Hematopoietic multipotent progenitor cell (in vitro differentiated cells): ENCODE measurements around the gene DISP1. TPM values are rescaled to one million over a fixed set of nuclear protein-coding genes. Genes with fewer than 3 reads are reported as not detected.

ENCODE experiments used
- DNase-seq, 3 donors: peaks; one replicate each; pipeline ENCODE4 v3.0.0-alpha.2; 2011 to 2015; ENCODE audit warnings: low read depth in 2 of 3, low spot score in 2 of 3
- total RNA-seq: library from RNA; depleted of rRNA; stranded (reverse); fragments of >200 nt; gene quantifications from one replicate; pipeline ENCODE4 v1.2.3, GENCODE V29; 2012

The DISP1 gene, protein sequence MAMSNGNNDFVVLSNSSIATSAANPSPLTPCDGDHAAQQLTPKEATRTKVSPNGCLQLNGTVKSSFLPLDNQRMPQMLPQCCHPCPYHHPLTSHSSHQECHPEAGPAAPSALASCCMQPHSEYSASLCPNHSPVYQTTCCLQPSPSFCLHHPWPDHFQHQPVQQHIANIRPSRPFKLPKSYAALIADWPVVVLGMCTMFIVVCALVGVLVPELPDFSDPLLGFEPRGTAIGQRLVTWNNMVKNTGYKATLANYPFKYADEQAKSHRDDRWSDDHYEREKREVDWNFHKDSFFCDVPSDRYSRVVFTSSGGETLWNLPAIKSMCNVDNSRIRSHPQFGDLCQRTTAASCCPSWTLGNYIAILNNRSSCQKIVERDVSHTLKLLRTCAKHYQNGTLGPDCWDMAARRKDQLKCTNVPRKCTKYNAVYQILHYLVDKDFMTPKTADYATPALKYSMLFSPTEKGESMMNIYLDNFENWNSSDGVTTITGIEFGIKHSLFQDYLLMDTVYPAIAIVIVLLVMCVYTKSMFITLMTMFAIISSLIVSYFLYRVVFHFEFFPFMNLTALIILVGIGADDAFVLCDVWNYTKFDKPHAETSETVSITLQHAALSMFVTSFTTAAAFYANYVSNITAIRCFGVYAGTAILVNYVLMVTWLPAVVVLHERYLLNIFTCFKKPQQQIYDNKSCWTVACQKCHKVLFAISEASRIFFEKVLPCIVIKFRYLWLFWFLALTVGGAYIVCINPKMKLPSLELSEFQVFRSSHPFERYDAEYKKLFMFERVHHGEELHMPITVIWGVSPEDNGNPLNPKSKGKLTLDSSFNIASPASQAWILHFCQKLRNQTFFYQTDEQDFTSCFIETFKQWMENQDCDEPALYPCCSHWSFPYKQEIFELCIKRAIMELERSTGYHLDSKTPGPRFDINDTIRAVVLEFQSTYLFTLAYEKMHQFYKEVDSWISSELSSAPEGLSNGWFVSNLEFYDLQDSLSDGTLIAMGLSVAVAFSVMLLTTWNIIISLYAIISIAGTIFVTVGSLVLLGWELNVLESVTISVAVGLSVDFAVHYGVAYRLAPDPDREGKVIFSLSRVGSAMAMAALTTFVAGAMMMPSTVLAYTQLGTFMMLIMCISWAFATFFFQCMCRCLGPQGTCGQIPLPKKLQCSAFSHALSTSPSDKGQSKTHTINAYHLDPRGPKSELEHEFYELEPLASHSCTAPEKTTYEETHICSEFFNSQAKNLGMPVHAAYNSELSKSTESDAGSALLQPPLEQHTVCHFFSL (N-terminal part only)
- total RNA-seq, result 3.5 TPM

DNA sequence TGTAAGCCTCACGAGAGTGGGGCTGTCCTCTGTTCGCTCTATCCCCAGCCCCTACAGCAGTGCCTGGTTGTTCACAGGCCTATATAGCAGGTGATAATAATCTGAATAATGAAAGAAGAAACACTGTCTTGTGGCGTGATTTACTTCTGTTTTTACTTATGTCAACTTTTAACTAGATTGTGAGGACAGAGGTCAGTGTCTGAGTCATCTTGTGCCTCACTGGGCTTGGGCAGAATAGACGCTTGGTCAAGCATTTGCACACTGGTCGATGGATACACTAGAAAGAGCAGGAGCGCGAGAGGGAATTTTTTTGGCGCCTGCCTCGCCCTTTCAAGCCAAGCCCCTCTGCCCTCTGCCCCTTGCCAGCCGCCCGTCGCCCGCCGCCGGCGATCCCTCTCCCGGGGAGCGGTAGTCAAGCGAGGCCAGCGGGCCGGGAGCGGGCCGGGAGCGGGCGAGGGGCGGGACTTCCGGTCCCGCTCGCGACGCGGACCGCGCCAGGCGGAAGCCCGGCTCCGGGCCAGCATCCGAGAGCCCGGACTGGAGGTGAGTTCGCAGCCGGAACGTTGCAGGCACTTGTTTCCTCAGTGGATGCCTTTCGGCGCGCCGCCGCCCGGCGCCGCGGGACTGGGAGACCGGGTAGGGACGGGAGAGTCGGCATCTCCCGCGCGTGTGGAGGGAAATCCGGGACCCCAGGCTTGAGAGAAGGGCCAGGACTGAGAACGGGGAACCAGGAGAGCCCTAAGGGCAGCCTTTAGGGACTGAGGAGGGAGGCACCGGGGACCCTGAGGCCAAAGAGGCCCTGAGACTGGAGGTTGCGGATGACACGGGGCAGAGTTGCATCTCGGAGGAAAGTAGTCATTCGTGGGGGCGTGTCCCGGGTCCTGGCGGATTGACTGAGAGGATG, at the start of gene DISP1:
TSS of gene DISP1 (plus strand) at position 504 of the 904 bp plus-strand sequence. CDS start 127,785 bp downstream, outside the sequence.
- peak; percentile 45 to 69 (median 59) for DNase-seq

DNA sequence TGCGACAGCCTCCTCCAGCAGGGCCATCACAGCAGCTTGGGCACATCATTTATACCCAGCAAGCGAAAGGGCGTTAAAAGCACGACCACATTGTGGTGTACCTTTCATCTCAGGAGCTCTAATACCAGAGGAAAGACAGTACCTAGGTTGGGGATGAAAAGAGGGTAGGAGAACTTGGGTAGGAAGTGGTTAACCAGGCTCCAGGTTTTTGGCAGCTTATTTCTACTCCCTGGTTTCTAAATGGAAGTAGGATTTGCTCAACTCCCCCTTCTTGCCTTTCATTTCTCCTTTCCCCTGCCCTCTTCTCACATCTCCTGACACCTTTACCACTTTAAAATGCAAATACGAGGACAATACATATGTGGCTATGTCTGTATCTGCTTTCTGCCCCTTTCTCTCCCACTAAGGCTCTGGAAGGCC, 47.7 kb upstream of the DISP1 start:
- DNase-seq, result no peak

DNA sequence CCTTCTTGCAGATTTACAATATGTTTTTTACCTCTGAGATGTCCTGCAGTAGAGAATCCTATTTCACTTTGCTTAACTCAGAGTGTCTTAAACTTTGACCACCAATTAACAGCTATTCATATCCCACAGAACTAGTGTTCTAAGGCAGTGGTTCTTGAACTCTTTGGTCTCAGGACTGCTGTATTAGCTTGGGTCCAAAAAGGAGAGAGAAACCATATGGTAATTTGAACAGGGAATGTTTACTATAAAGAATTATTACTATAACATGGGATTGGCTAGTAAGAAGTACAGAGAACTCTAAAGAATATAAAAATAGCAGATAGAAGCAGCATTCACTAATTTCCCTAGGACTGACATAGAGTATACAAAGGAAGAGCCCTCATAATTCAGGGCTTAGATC, 46.2 kb upstream of the DISP1 start:
- no peak for DNase-seq

DNA sequence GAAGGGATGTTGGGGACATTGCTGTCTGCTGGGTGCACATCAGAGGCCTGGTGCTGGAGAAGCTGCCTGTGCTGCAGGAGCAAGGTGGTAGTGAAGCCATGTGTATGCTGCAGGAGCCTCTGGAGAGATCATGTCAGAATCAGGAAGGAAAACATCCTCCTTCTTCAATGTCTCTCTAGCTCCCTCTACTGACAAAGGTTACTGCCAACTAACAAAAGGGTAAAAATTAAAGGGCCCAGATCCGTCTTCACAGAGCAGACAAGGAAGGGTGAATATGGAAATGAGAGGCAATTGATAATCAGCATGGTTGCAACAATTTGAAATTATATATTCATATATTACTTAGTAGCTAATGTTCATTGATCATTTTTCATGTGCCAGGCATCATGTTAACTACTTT, 45.7 kb upstream of the DISP1 start:
- no peak for DNase-seq

DNA sequence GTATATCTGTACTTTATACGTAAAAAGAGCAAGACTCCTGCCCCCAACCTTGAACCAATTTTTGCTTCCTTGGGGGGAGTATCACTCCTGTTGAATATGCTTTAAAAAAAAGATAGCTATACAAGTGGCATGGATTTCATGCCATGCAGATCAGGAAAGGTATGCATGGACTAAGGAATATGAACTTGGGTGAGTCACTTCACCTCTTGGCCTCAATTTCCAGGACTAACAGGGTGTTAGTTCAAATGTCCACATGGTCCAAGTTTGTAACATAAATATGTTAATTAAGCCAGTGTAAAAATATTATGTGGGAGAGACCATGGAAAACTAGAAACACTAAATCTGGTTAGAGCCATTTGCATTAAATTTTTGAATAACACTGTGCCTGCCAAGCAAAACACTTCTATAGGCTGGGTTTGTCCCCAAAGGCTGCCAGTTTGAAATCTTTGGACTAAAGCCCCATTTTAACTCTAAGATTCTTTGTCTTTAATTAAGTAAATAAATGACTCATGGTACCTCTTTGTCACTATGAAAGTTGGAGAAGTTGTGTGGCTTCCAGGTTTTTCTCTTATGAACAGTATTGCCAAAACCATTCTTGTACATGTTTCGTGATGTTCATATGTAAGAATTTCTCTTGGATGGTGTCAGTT, 44.7 kb upstream of the DISP1 start:
- DNase-seq, result no peak

DNA sequence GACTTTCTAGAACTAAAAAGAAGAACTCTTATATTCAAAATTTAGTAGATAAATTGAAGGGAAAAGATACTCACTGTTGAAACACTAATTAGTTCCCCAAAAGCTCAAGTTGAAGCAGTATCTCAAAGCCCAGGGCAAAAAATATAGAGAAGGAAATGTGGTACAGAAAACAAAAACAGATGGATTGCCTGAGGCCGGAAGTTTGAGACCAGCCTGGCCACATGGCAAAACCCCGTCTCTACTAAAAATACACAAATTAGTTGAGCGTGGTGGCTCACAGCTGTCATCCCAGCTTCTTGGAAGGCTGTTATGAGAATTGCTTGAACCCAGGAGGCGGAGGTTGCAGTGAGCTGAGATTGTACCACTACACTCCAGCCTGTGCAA, 41.9 kb upstream of the DISP1 start:
- peak in 2 of 3 donors; percentile 80 to 96 for DNase-seq

DNA sequence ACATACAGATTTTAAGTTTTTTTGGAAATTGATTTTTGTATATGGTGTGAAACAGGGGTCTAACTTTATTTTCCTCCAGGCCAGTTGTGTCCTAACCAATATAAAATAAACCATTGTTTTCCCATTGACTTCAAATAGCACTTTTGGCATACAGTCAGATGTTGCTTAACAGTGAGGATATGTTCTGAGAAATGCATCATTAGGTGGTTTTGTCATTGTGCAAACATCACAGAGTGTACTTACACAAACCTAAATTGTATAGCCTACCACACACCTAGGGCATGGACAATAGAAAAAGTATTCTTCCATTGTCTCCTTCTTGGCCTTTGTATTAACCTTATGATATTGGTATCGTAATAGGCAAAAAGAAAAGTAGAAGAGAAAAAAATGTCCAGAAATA, 37.4 kb upstream of the DISP1 start:
- no peak for DNase-seq

DNA sequence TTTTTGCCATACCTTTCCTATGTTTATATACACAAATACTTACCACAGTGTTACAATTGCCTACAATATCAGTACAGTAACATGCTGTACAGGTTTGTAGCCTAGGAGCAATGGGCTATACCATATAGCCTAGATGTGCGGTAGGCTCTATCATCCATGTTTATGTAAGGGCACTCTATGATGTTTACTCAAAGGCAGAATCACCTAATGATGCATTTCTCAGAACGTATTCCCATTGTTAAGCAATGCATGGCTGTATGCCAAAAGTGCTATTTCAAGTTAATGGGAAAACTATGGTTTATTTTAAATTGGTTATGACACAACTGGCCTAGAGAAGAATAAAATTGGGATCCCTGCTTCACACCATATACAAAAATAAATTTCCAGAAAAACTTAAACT, 36.9 kb upstream of the DISP1 start:
- no peak for DNase-seq

DNA sequence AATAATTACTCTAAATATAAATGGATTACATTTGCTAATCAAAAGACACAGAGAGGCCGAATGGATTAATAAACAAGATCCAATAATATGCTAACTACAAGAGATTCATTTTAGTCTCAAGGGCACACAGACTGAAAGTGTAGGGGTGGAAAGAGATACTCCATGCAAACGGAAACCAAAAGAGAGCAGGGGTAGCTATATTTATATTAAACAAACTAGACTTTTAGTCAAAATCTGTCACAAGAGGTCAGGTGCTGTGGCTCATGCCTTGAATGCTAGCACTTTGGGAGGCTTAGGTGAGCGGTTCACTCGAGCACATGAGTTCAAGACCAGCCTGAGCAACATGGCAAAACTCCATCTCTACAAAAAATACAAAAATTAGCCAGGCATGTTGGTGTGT, 33.6 kb upstream of the DISP1 start:
- DNase-seq, result no peak

DNA sequence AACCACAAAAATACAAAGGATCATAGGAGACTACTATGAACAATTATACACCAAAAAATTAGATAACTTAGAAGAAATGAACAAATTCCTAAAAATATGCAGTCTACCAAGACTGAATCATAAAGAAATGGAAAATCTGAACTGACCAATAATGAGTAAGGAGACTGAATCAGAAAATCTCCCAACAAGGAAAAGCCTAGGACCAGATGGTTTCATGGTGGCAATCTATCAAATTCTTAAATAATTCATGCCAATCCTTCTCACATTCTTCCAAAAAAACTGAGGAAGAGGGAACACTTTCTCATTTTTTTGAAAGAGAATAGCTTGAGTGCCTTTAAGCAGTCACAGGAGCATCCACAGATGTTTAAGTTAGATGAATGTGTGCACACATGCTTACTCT, 31.8 kb upstream of the DISP1 start:
- DNase-seq, result no peak

DNA sequence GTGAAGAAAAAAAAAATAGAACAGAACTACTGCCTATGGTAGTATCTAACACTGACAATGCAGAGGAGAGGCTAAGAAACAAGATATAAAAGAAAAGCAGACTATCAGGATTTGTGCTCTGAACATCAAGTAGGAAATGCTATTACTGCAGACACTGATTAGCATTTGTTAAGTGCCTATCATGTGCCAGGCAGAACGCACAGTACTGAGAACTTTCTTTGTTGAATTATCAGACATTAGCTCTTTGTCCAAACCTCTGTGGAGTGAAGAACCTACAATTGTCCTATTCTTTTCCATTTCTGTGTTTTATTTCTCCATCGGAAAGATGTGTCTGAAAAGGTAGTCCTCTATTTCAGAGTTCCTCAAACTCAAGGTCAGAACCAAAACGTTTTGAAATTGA, 30.5 kb upstream of the DISP1 start:
- DNase-seq, result no peak

DNA sequence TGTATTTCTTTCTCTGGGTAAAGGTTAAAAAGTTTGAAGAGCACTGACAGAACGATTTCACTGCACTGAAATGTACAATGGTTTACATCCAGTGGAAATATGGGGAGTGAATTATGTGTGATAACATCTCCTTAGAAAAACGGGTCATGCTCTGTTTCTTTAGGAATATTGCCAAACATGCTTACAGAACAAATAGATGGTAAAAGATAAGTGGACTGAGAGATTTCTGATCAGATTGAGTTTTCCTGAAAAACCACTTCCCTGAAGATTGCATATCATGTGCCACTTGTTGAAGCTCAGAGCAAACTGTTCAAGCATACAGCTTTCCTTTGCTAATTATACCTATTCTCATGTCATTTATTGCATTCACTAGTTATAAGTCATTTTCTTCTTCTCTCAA, 29.9 kb upstream of the DISP1 start:
- no peak for DNase-seq

DNA sequence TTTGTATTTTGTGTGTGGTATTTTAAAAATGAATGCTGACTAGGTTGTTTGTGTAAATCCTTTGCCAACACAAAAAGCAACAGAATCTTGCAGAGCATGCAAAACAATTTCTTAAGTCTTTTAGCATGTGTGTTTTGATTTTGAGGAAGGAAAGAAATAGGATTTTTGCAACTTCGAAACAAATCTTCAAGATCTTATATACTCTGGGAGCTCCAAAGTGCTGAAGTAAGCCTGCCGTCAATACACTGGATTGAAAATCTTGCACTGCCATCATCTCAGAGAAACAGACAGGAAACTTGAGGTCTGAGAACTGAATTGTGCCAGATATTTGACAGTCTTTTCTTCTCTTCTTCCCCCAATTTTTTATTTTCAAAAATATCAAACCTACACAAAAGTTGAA, 29.3 kb upstream of the DISP1 start:
- DNase-seq, result no peak

DNA sequence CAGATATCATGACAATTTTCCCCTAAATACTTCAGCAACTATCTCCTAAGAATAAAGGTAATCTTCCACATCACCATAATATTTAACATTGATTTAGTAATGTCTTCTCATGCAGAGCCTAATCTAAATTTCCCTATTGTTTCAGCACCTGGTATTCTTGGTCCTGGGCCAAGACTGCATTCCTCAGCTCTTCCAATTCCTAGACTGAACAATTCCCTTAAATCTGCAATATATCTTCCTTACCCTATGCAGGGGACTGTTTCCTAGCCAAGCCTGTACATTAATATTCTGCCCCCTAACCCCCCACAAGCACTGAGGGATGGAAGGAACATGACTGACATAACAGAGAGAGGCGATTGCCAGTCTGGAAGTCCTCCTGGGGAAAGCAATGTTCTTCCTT, 28.7 kb upstream of the DISP1 start:
- no peak for DNase-seq

DNA sequence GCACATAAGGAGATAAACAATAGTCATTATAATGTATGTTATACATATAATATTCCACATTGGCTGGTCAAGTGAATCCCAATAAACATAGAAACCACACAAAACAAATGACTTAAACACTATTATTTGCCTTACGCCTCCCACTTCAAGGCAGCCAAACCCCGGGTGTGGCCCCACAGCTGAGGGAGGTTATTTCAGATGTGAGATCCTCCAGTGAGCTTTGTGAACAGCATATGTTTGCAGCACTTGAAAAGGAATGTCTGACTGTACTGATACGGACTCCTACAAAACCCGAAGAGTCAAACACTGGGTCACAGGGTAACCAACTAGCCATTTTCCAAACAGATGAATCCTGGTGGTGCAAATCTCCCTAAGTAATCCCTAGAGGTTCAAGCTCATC, 27.1 kb upstream of the DISP1 start:
- DNase-seq, result no peak

DNA sequence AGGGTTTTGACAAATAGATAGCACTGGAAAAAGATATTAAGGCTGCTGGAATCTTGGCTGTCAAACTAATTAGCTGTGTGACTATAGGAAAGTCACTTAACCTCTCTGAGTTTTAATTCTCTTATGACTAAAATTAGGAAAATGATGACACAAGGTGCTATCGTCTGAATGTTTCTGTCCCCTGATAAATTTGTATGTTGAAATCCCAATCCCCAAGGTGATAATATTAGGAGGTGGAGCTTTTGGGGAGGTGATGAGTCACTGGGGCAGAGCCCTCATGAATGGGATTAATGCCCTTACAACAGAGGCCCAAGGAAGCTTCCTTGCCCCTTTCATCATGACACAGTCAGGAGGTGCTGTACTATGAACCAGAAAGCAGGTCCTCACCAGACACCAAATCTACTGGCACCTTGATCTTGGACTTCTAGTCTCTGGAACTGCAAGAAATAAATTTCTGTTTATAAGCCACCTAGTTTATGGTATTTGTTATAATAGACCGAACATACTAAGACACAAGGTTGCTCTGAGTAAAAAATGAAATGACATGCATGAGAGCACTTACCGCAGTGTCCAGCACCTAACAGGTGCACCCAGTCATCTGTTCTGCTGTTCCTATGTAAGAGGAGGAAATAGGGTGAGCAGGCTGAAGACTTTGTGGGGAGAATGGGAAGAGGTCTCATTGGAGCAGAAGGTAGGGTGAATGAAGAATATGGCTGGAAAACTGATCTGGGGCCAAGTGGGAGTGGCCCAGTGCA, 26.3 kb upstream of the DISP1 start:
- no peak for DNase-seq

DNA sequence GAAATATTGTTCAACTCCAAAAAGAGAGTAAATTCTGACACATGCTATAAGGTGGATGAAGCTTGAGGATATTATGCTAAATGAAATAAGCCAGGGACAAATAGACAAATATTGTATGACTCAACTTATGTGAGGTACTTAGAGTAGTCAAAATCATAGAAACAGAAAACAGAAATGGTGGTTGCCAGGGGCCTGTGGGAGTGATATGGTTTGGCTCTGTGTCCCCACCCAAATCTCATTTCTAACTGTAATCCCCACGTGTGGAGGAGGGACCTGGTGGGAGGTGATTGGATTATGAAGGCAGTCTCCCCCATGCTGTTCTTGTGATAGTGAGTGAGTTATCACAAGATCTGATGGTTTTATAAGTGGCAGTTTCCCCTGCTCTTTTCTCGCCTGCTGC, 24.7 kb upstream of the DISP1 start:
- no peak for DNase-seq

DNA sequence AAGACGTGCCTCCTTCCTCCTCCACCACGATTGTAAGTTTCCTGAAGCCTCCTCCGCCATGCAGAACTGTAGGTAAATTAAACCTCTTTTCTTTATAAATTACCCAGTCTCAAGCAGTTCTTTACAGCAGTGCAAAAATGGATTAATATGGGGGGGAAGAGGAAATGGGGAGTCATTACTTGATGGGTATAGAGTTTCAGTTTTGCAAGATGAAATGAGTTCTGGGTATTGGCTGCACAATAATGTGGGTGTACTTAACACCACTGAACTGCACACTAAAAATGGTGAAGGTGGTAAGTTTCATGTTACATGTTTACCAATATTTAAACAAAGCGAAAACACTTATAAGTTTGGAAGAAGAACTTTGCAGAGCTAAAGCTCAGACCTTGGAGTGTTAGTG, 24.3 kb upstream of the DISP1 start:
- DNase-seq, result no peak
